Epithelial cell of esophagus (primary cell): Measurements from ENCODE around the gene SDC3.

ENCODE experiments used
- DNase-seq: peaks from one replicate; pipeline ENCODE4 v3.0.0; 2010; ENCODE audit warnings: low read depth
- H3K4me3 ChIP-seq: 2 replicates; pipeline ENCODE4 v1.5.1; 2011; ENCODE audit warnings: mild to moderate bottlenecking, low read length, control low read depth
- TF ChIP-seq, protein P1 (sequence below): IDR thresholded peaks from 2 replicates; pipeline ENCODE4 v1.5.1; 2011; ENCODE audit warnings: low read depth, mild to moderate bottlenecking, low read length, control low read depth, inconsistent platforms; ENCODE audit not compliant: insufficient read depth; ENCODE audit errors: missing control alignments

Gene SDC3

DNA sequence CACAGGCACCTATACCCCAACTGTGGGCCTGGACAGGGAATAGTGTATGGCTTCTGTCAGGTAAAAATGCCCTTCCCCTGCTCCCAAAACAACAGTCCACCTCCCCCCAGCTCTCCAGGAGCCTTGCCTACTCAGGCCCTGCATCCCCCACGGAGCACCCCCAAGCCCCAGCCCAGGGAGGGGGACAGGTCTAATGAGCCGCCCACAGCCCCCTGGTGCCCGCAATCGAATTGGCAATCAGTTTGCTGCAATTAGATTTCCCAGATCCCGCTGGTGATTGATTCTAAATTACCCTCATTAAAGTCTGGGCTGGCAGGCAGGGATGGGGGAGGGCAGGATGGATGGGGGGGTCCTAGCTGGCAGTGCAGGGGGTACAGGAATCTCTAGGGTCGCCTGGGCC, 8.1 kb downstream of the SDC3 start:
- no peak overlapping the region for H3K4me3 ChIP-seq
- DNase-seq = no peak
- TF ChIP-seq, protein P1, sequence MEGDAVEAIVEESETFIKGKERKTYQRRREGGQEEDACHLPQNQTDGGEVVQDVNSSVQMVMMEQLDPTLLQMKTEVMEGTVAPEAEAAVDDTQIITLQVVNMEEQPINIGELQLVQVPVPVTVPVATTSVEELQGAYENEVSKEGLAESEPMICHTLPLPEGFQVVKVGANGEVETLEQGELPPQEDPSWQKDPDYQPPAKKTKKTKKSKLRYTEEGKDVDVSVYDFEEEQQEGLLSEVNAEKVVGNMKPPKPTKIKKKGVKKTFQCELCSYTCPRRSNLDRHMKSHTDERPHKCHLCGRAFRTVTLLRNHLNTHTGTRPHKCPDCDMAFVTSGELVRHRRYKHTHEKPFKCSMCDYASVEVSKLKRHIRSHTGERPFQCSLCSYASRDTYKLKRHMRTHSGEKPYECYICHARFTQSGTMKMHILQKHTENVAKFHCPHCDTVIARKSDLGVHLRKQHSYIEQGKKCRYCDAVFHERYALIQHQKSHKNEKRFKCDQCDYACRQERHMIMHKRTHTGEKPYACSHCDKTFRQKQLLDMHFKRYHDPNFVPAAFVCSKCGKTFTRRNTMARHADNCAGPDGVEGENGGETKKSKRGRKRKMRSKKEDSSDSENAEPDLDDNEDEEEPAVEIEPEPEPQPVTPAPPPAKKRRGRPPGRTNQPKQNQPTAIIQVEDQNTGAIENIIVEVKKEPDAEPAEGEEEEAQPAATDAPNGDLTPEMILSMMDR = no peak

DNA sequence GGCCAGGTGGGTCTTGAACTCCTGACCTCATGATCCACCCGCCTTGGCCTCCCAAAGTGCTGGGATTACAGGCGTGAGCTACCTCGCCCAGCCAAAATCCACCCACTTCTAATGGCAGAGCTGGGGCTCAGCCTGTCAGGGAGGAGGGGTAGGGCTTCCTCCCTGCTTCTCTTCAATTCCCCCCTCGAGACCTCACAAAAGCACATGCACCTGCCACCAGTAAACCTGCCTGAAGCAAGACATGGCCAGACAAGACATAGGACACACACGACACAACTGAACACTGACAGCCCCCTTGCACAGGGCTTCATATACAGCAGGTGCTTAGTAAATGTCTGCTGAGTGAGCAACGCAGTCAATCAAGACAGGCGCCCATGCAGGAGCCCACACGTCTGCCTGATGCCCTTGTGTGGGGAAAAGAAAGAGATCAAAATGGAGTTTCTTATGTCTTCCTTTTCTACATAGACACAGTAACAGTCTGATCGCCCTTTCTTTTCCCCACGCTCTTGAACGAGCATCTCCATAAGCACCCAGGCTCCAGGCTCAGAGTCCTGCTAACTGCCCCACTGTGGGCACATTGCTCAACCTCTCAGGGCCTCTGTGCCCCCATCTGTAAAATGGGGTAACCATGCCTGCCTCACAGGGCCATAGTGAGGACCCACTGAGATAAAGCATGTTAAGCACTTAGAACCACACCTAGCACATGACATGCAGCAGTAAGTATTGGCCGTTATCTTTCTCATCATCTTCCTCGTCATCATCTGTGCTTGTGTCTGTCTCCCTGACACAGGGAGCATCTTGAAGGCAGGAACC, 8.8 kb downstream of the SDC3 start:
- no peak overlapping the region for H3K4me3 ChIP-seq
- TF ChIP-seq, protein P1 = no peak

DNA sequence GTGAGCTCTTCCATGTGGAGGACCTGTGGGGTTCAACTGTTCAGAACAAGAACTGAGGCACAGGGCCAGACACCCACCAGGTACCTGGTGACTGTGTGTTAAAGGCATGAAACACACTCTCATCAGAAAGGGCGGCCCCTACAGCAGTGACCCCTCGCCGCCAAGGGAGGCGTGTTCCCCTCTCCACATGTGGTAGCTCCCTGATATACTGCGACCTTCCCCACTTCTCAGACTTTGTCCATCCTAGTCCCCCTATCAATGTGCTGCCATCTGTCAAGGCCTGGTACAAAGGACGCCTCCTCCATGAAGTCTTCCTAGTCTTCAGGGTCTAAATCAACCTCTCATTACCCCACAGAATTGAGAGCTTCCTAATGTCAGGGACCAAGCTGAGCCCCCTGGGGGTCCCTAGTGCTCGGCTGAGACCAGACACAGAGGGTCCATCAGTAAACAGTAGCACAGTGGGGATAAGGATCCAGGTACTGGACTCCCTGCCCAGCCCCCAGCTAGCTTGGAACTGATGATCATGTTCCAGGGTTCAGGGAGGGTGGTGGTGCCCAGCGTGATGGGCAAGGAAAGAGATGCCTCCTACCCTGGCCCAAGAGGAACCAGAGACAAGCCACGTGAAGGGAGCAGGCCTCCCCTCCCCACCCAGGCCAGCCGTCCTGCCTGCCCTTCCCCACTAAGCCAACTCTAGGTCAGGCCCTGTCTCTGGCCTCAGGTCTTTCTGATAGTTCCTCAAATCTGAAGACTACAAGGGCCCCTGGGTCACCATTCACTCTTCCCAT, 10.3 kb downstream of the SDC3 start:
- no peak overlapping the region for H3K4me3 ChIP-seq
- DNase-seq = no peak
- TF ChIP-seq, protein P1 = no peak

More for the DNA sequence above, 8.8 kb downstream of the SDC3 start:
- no peak for DNase-seq

DNA sequence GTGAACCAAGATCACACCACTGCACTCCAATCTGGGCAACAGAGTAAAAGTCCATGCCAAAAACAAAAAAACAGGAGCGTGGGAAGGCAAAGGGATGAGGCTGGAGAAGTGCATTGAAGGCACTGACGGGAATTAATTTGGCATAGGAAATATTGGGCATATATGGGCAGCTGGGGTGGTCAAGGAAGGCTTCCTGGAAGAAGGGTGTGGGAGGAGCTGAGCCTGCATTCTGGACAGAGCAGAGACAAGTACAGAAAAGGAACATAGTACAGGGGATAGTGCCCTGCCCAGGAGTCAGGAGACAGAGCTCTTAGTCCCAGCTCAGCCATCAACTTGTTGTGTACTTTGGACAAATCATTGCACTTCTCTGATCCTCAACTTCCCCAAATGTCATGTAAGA, 11.7 kb downstream of the SDC3 start:
- DNase-seq = no peak
- TF ChIP-seq, protein P1 = no peak
- no peak overlapping the region for H3K4me3 ChIP-seq

DNA sequence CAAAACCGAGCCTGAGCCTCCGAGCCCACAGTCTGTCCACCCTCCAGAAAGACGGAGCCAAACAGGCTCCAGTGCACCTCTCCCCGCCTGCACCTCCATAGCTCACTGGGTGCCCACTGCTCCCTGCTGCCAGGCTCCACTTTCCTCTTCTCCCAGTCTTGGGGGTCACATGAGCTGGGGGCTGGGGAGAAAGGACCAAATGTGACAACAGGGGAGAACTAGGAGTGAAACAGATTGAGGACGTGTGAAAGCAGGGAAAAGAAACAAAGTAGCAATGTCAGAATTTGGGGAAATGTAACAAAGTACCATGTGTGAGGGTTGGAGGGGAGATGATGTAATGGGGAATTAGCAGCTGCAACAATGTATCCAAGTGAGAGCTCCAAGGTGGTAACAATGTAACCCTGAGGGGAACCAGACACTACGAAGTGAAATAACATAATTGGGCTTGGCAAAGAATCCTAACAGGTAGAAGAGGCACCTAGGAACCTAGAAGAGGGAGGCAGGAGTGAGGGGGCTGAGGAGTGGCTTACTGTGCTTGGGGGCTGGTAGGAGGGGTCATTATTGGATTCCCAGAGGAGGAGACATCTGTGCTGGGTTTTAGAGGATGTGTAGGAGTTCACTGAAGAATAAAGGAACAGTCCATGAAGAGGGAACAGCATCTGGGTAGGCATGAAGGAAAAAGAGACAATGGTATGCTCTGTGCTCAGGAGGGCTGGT, 12.5 kb downstream of the SDC3 start:
- no peak overlapping the region for H3K4me3 ChIP-seq
- DNase-seq = no peak
- TF ChIP-seq, protein P1 = no peak

DNA sequence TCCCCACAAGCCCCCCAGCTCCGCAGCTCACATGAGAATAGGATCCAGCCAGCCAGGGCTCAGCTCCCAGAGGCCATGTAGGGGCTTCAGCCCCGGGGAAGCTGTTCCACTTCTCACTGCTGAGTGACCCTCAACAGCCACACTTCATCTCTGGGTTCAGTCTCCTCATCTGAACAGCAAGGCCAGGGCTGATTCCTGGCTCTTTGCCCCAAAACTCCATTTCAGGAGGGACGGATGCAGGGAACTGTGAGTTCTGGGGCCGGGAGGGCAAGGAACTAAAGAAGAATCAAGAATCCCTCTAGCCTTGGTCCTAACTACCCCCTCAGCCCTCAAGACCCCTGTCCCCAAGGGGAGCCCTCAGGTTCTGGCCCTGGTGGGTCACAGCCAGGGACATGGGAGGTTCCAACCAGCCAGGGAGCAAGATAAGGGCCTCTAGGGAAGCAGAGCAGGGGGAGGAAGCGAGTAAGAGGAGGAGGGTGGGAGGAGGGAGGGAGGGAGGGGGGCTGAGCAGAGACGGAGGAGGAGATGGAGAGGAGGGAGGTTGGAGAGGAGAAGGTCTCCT, 13.1 kb downstream of the SDC3 start:
- no peak for DNase-seq
- no peak overlapping the region for H3K4me3 ChIP-seq
- TF ChIP-seq, protein P1 = no peak
